ENCODE results near the gene DENND4C.

DNA sequence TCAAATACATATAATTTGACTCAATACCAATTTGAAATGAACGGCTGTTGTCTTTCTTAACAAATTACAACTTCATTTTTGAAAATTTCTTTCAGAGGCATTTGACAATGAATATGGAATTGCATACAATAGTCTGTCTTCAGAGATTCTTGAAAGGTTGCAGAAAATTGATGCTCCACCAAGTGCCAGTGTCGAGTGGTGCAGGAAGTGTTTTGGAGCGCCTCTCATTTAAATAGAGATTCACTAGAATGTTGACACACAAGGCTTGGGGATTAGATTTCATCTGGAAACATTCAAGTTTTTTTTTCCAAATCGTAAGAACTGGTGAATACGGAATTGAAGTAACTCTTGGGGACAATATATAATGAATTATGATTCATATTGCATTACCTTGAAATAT lies 141.4 kb downstream of the DENND4C start:
- TF ChIP-seq, protein P1, sequence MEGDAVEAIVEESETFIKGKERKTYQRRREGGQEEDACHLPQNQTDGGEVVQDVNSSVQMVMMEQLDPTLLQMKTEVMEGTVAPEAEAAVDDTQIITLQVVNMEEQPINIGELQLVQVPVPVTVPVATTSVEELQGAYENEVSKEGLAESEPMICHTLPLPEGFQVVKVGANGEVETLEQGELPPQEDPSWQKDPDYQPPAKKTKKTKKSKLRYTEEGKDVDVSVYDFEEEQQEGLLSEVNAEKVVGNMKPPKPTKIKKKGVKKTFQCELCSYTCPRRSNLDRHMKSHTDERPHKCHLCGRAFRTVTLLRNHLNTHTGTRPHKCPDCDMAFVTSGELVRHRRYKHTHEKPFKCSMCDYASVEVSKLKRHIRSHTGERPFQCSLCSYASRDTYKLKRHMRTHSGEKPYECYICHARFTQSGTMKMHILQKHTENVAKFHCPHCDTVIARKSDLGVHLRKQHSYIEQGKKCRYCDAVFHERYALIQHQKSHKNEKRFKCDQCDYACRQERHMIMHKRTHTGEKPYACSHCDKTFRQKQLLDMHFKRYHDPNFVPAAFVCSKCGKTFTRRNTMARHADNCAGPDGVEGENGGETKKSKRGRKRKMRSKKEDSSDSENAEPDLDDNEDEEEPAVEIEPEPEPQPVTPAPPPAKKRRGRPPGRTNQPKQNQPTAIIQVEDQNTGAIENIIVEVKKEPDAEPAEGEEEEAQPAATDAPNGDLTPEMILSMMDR (IDR thresholded peaks at IDR 0.05; ENCODE audit: low read length): peak; percentile 8; the same call in 1 of the 2 replicates
- TF ChIP-seq EZH2 (IDR thresholded peaks at IDR 0.05; ENCODE audit: borderline replicate concordance, low read length): no peak

Measured in OCI-LY1 (cell line).